OCI-LY7 (cell line): ENCODE measurements around the gene ZNF532. TPM values are rescaled to one million over a fixed set of nuclear protein-coding genes. Genes with fewer than 3 reads are reported as not detected.

Experiments used
- BruUV-seq: library from RNA; stranded (reverse); fragments of 400-500 nt; replicated peaks from 2 replicates; lab custom pipeline; 2021; lab: Mats Ljungman, UMichigan
- CTCF ChIA-PET: fragments of 300-600 bp; sonication (Branson Sonifier 250); formaldehyde crosslinking; loops from one replicate; lab custom pipeline; 2022; ENCODE audit warnings: antibody characterized with exemption; ENCODE audit not compliant: unreplicated experiment; lab: Charles Lee
- POLR2A ChIA-PET: fragments of 300-600 bp; sonication (Branson Sonifier 250); formaldehyde crosslinking; loops from one replicate; lab custom pipeline; 2022; ENCODE audit warnings: antibody characterized with exemption; lab: Charles Lee
- DNase-seq: peaks from one replicate; pipeline ENCODE4 v3.0.0-alpha.2; 2015; ENCODE audit warnings: low spot score
- H2AFZ ChIP-seq: fragments of 200-600 bp; sonication (generic), shearing (Covaris generic); 2 replicates; pipeline ENCODE4 v1.6.1; 2014; ENCODE audit warnings: mild to moderate bottlenecking, antibody characterized with exemption, low read length, moderate library complexity
- H3K27ac ChIP-seq: fragments of 200-600 bp; sonication (generic); 2 replicates; pipeline ENCODE4 v1.5.1; 2014; ENCODE audit warnings: mixed run types, low read depth, mild to moderate bottlenecking, moderate library complexity, low read length, inconsistent platforms; ENCODE audit not compliant: poor library complexity, severe bottlenecking
- H3K36me3 ChIP-seq: fragments of 200-600 bp; sonication (generic); 2 replicates; pipeline ENCODE4 v1.6.1; 2014; ENCODE audit warnings: mild to moderate bottlenecking, antibody characterized with exemption, low read length, moderate library complexity, mixed read lengths; ENCODE audit not compliant: insufficient read depth
- H3K4me1 ChIP-seq: fragments of 200-600 bp; sonication (generic); 2 replicates; pipeline ENCODE4 v1.5.1; 2014; ENCODE audit warnings: mild to moderate bottlenecking, low read length; ENCODE audit not compliant: insufficient read depth, poor library complexity, severe bottlenecking
- H3K4me2 ChIP-seq: fragments of 200-600 bp; sonication (generic); 2 replicates; pipeline ENCODE4 v1.6.1; 2014; ENCODE audit warnings: mild to moderate bottlenecking, low read length
- H3K4me3 ChIP-seq: fragments of 200-600 bp; sonication (generic); 2 replicates; pipeline ENCODE4 v1.5.1; 2014; ENCODE audit warnings: mild to moderate bottlenecking, low read depth, low read length; ENCODE audit not compliant: poor library complexity, severe bottlenecking
- H3K79me2 ChIP-seq: fragments of 200-600 bp; sonication (generic); 2 replicates; pipeline ENCODE4 v1.6.1; 2016; ENCODE audit warnings: low read depth, mild to moderate bottlenecking, low read length, moderate library complexity, mixed read lengths; ENCODE audit not compliant: insufficient read depth
- H3K9me2 ChIP-seq: fragments of 200-600 bp; sonication (generic); 2 replicates; pipeline ENCODE4 v1.6.1; 2016; ENCODE audit warnings: mild to moderate bottlenecking, low read length, mixed read lengths; ENCODE audit not compliant: insufficient read depth
- H3K9me3 ChIP-seq: fragments of 200-600 bp; sonication (generic); 2 replicates; pipeline ENCODE4 v1.6.1; 2014; ENCODE audit warnings: mild to moderate bottlenecking, mixed run types, low read length, mixed read lengths
- H4K20me1 ChIP-seq: fragments of 200-600 bp; sonication (generic); 2 replicates; pipeline ENCODE4 v1.6.1; 2014; ENCODE audit warnings: mild to moderate bottlenecking, antibody characterized with exemption, low read length, moderate library complexity, mixed read lengths; ENCODE audit not compliant: insufficient read depth
- CTCF ChIP-seq: fragments of 200-600 bp; sonication (generic); conservative IDR thresholded peaks from 2 replicates; pipeline ENCODE4 v1.5.1; 2014; ENCODE audit warnings: mild to moderate bottlenecking, antibody characterized with exemption, low read length, moderate library complexity, mixed read lengths
- EZH2phosphoT487 ChIP-seq: fragments of 200-600 bp; sonication (generic); IDR thresholded peaks from 2 replicates; pipeline ENCODE4 v1.6.1; 2018; ENCODE audit warnings: low read depth, borderline replicate concordance, mild to moderate bottlenecking, mixed run types, antibody characterized with exemption, low read length, moderate library complexity, mixed read lengths
- intact Hi-C: fragments of 100-400 bp; cut with micrococcal nuclease; formaldehyde crosslinking; loops from one replicate; pipeline ENCODE4 v1.10.0; 2022; ENCODE audit not compliant: unreplicated experiment
- total RNA-seq, 2 experiments: library from RNA; depleted of rRNA in 1 of 2; stranded (reverse); fragments of >200 nt in 1 of 2; shearing (Covaris generic) in 1 of 2; gene quantifications; 2 replicates each; pipeline ENCODE4 v1.2.3, GENCODE V29; 2014 to 2022

Gene ZNF532
- total RNA-seq, 2 experiments from 2014 or later: 10.4 to 18.7 TPM

DNA sequence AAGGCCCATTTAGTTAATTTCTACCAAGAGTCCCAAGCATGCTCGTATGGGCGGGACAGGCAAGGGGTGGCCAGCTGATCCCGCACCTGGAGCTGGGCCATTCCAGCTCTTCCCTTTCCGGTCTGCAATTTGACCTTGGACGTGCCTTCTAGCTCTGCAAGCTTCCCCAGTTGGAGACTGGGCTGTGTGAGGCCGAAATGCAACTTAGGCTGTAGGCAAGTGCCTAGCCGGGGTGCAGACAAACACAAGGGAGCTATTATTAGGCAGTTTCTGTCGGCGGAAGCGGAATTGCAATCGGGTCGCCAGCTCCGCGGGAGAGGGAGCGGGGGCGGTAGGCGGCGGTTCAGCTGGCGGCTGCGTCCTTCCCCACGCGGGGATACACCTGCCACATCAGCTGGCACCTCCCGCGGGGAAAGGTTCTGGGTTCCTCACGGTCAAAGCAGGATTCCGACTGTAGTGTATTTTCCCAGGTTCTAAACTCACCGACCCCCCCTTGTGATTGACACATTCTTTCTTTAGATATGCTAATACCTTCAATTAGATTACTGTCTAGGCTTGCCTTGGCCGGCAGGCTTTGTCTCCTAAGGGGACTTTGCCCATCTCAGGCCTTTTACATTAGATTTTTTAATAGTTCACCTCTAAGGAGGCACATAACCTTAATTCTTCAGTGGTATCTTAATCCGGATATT is 17.1 kb upstream of the ZNF532 start:
- DNase-seq: no peak
- TF ChIP-seq CTCF (no peak), EZH2phosphoT487 (no peak)
- Histone ChIP-seq H3K4me2 (peak overlapping the region; percentile 20; the same call in 1 of the 2 replicates), H3K4me1 (no peaks in the 10 kb centered on the region), H4K20me1 (no peaks in the 10 kb centered on the region), H3K9me2 (no peaks in the 10 kb centered on the region), H3K9me3 (no peaks in the 10 kb centered on the region), H3K27ac (no peak overlapping the region), H3K4me3 (no peak overlapping the region), H2AFZ (no peak overlapping the region), H3K79me2 (no peaks in the 10 kb centered on the region), H3K36me3 (no peaks in the 10 kb centered on the region)
- intact Hi-C loops: no loop called here
- BruUV-seq: no TSS peak
- ChIA-PET CTCF (no interaction called here), POLR2A (interaction anchor here (0.5 kb wide), 1 partner anchor 164 kb away, joined by 3 read pairs; no protein-coding TSS in a partner anchor)

- TF ChIP-seq EZH2phosphoT487 (no peak), CTCF (no peak)
- intact Hi-C loops: no loop called here
- Histone ChIP-seq H2AFZ (no peak overlapping the region), H3K4me1 (no peaks in the 10 kb centered on the region), H3K4me3 (no peak overlapping the region), H3K79me2 (no peaks in the 10 kb centered on the region), H3K27ac (no peak overlapping the region), H3K36me3 (no peaks in the 10 kb centered on the region), H4K20me1 (no peaks in the 10 kb centered on the region), H3K9me2 (no peaks in the 10 kb centered on the region), H3K4me2 (no peak overlapping the region), H3K9me3 (no peaks in the 10 kb centered on the region)
- POLR2A ChIA-PET: interaction anchor here (0.6 to 1.2 kb wide), 3 partner anchors 10 to 26 kb away, joined by 3 to 4 read pairs (median 3); no protein-coding TSS in a partner anchor
- no TSS peak for BruUV-seq
- DNase-seq: no peak
- CTCF ChIA-PET: no interaction called here
Measured at GRCh38 chr18:58848685-58849084, 16.0 kb upstream of the ZNF532 start.
